Activated CD4-positive, alpha-beta T cell treated with anti-CD3 and anti-CD28 coated beads for 36 hours (primary cell): Measurements from ENCODE around the gene TTC22. TPM values are rescaled to one million over a fixed set of nuclear protein-coding genes. Genes with fewer than 3 reads are reported as not detected.

Experiments used
- ATAC-seq: fragments of 200-7000 bp; cut with Tn5 transposase; one replicate; pipeline ENCODE4 v1.10.0; 2021; ENCODE audit warnings: mild to moderate bottlenecking, moderate library complexity
- CTCF ChIA-PET: fragments of 350-600 bp; sonication (Branson Sonifier 250); formaldehyde crosslinking; loops from one replicate; lab custom pipeline; 2021; ENCODE audit warnings: antibody characterized with exemption; lab: Charles Lee
- POLR2A ChIA-PET: fragments of 350-600 bp; sonication (Branson Sonifier 250); formaldehyde crosslinking; loops from one replicate; lab custom pipeline; 2021; ENCODE audit warnings: antibody characterized with exemption, inconsistent platforms; lab: Charles Lee
- DNase-seq: peaks from one replicate; pipeline ENCODE4 v3.0.0-alpha.2; 2020
- H3K27ac Mint-ChIP-seq: one replicate; pipeline ENCODE4 v1.8.0; 2021; ENCODE audit warnings: mixed read lengths
- H3K27me3 Mint-ChIP-seq: one replicate; pipeline ENCODE4 v1.8.0; 2021; ENCODE audit warnings: mixed read lengths
- H3K36me3 Mint-ChIP-seq: one replicate; pipeline ENCODE4 v1.8.0; 2021; ENCODE audit warnings: low read depth, mixed read lengths
- H3K4me1 Mint-ChIP-seq: one replicate; pipeline ENCODE4 v1.8.0; 2021; ENCODE audit warnings: mixed read lengths
- H3K4me3 Mint-ChIP-seq: one replicate; pipeline ENCODE4 v1.8.0; 2021; ENCODE audit warnings: mild to moderate bottlenecking, moderate library complexity, mixed read lengths
- H3K9me3 Mint-ChIP-seq: one replicate; pipeline ENCODE4 v1.8.0; 2021; ENCODE audit warnings: low read depth, mixed read lengths
- intact Hi-C, 2 experiments: fragments of 100-400 bp; cut with DNase I in 1 of 2; cut with micrococcal nuclease in 1 of 2; formaldehyde crosslinking; loops; one replicate each; pipeline versions ENCODE4 v1.14.2 to v1.15.1; 2022 to 2024; cut with DNase I, micrococcal nuclease
- total RNA-seq, 2 experiments: library from RNA; stranded (reverse); gene quantifications; one replicate each; pipeline ENCODE4 v1.2.3, GENCODE V29; 2021

TTC22 gene
- total RNA-seq, 2 experiments from 2014 or later: 4.1 to 4.2 TPM

DNA sequence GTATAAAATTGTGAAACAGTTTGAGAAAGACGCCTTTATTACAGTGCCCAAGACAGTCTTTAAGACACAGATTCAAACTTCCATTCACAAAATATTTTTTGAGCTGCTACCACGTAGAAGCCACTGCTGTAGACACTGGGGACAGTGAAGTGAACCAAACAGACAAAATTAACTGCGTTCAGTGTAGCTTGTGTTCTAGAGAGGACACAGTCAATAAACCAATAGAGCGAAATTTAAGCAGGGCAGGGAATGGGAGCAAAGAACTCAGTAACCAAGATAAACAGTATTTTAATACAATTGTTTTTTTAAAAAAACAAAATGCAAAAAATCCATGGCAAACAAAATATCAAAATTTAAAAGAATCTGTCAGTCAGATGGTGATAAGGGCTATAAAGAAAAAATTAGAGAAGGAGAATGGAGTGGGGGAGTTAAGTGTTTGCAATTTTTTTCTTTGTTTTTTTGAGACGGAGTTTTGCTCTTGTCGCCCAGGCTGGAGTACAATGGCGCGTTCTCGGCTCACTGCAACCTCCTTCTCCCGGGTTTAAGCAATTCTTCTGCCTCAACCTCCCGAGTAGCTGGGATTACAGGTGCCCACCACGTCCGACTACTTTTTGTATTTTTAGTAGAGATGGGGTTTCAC lies 36.1 kb downstream of the TTC22 start:
- DNase-seq: no peak
- H3K27ac Mint-ChIP-seq: peak overlapping the region; percentile 74

DNA sequence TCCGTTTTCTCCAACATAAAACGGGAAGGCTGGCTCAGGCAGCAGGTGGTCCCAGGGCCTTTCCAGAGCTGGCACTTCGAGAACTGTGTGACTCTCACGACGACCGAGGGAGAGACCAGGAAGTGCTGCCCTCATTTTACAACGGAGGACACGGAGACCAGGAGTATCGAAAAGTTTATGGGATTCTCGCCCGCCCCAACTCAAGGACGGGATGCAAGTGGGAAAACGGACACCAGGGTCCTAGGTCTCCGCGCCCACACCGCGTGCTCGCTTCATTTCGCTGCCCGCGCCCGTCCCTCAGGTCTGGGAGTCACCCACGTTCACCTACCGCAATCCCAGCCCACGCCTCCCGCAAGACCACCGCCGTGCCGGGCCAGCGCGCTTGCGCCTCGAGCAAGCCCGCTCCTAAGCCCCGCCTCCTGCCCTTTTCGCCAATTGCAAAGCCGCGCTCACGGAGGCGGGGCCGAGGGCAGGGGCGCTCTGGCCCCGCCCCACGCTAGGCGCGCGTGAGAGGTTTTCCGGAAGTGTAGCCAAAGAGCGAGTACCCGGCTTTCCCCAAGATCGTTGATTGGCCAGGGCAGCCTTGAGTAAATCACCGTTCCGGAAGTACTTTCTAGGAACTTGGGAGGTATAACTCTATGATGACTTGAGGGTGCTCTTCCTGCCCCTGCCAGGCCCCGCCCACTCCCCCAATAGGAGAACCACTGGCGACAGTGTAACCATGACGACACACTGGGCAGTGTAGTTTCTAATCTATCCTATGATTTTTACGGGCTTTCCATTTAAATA lies 36.8 kb downstream of the TTC22 start, which contains the start of gene PARS2:
Gene PARS2, minus strand, starts transcription at position 391 of the 789 bp plus-strand sequence. CDS start 5,362 bp downstream, outside the sequence.
- H3K27ac Mint-ChIP-seq: peak within 1 kb of the TSS; percentile 91
- H3K4me3 Mint-ChIP-seq: peak within 1 kb of the TSS; percentile 89
- H3K36me3 Mint-ChIP-seq: peaks cover 2% of the 10 kb centered on the region
- ATAC-seq (peak; percentile 99), DNase-seq (peak; percentile 98)
- intact Hi-C loops: loop anchor here (1.0 to 10.0 kb wide), 11 partner anchors 35 to 926 kb away; partner anchors contain the start of genes NDC1 (in 2 of the 2), TCEANC2 (in 2 of the 2), TMEM59 (in 2 of the 2) and USP24 (in 2 of the 2)
- POLR2A ChIA-PET: interaction anchor here (1.0 kb wide), 1 partner anchor 48 kb away, joined by 3 read pairs; the partner anchor contains the start of gene TTC4
- peaks cover 13% of the 10 kb centered on the region for H3K4me1 Mint-ChIP-seq
- CTCF ChIA-PET: interaction anchor here (2.4 kb wide), 1 partner anchor 43 kb away, joined by 6 read pairs; no protein-coding TSS in a partner anchor
- H3K27me3 Mint-ChIP-seq: no peaks in the 10 kb centered on the region
- H3K9me3 Mint-ChIP-seq: no peaks in the 10 kb centered on the region

More for the DNA sequence above, 36.1 kb downstream of the TTC22 start:
- POLR2A ChIA-PET: interaction anchor here (1.0 kb wide), 1 partner anchor 49 kb away, joined by 3 read pairs; the partner anchor contains the start of gene TTC4
- H3K9me3 Mint-ChIP-seq: no peaks in the 10 kb centered on the region
- peak overlapping the region; percentile 89 for H3K4me3 Mint-ChIP-seq
- intact Hi-C loops: loop anchor here (1.0 to 10.0 kb wide), 11 partner anchors 34 to 927 kb away; partner anchors contain the start of genes NDC1 (in 2 of the 2), TCEANC2 (in 2 of the 2), TMEM59 (in 2 of the 2) and USP24 (in 2 of the 2)
- CTCF ChIA-PET: interaction anchor here (0.6 to 2.4 kb wide), 3 partner anchors 34 to 120 kb away, joined by 3 to 7 read pairs (median 6); no protein-coding TSS in a partner anchor
- ATAC-seq: peak; percentile 16
- no peaks in the 10 kb centered on the region for H3K27me3 Mint-ChIP-seq
- H3K4me1 Mint-ChIP-seq: peaks cover 13% of the 10 kb centered on the region
- H3K36me3 Mint-ChIP-seq: peaks cover 2% of the 10 kb centered on the region

DNA sequence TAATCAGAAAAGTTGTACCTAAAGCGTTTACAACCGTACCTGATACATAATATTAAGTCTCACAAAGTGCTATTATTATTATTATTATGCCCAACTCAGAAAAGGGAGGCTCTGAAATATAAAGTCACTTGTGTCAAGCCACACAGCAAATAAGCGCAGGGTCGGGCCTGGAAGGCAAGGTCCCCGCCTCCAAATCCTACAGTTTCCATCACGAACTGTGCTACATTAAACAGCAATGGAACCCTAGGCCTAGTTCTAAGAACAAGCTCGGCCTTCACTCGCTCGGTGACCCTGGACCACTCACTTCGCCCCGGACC lies 37.3 kb downstream of the TTC22 start:
- ATAC-seq: no peak

DNA sequence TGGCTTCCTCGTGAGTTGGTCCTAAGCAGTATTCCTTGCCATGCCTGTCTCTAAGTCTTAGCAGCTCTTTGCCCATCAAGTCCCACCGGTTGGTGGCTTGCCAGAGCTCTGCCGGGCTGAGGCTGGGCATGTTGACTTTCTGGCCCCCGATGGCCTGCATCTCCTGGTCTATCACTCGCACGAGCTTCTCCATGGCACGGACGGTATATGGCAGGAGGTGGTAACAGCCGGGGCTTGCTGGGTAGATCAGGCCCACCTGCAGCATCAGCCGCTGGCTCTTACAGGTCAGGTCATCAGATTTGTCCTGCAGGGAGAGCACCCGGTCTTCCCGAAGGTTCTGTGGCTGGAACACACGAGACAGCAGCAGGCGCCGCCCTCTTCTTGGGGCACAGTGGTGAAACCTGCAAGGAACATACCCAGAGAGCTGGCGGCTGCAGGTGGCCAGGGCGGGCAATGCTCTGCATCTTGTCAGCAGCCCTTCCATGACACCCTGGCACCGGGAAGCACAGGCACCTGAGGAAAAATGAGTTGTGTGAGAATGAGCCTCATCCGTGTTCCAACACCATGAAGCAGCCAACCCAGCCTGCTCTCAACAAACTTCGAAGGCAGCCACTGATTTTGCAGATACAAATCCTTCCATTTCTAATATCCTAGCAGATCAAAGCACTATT lies 42.3 kb downstream of the TTC22 start:
- CTCF ChIA-PET: interaction anchor here (1.3 kb wide), 1 partner anchor 16 kb away, joined by 4 read pairs; no protein-coding TSS in a partner anchor
- intact Hi-C loops: no loop called here
- Mint-ChIP-seq H3K36me3 (peaks cover 19% of the 10 kb centered on the region), H3K9me3 (no peaks in the 10 kb centered on the region), H3K4me1 (peaks cover 9% of the 10 kb centered on the region), H3K27me3 (no peaks in the 10 kb centered on the region), H3K27ac (no peak overlapping the region), H3K4me3 (no peak overlapping the region)
- DNase-seq (no peak), ATAC-seq (no peak)
- POLR2A ChIA-PET: no interaction called here

More for the DNA sequence above, 37.3 kb downstream of the TTC22 start:
- Mint-ChIP-seq H3K27ac (peak overlapping the region; percentile 91), H3K4me3 (peak overlapping the region; percentile 89), H3K4me1 (peaks cover 13% of the 10 kb centered on the region), H3K9me3 (no peaks in the 10 kb centered on the region), H3K27me3 (no peaks in the 10 kb centered on the region), H3K36me3 (peaks cover 5% of the 10 kb centered on the region)
- POLR2A ChIA-PET: interaction anchor here (0.6 kb wide), 1 partner anchor 93 kb away, joined by 4 read pairs; no protein-coding TSS in a partner anchor
- peak; percentile 52 for DNase-seq
- intact Hi-C loops: loop anchor here (1.0 to 10.0 kb wide), 11 partner anchors 36 to 925 kb away; partner anchors contain the start of genes NDC1 (in 2 of the 2), TCEANC2 (in 2 of the 2), TMEM59 (in 2 of the 2) and USP24 (in 2 of the 2)
- CTCF ChIA-PET: interaction anchor here (1.5 to 1.6 kb wide), 2 partner anchors 28 to 47 kb away, joined by 3 to 4 read pairs; no protein-coding TSS in a partner anchor

DNA sequence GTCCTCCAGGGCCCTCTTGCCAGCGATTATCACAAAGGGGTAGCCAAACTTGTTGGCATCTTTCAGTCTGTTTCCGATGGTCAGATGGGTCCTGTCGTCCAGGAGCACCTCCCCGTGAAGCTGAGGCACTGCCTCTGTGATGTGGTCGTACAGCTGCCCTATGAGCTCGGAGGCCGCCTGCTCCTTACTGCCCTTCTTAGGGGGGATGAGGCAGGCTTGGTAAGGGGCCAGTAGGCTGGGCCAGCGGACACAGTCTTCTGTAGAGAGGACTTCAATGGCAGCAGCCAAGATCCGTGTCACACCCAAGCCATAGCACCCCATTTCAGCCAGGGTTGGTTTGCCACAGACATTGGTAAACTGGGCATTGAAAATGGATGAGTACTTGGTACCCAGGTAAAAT lies 43.3 kb downstream of the TTC22 start:
- ATAC-seq: no peak
- ChIA-PET CTCF (interaction anchor here (1.5 kb wide), 1 partner anchor 12 kb away, joined by 3 read pairs; no protein-coding TSS in a partner anchor), POLR2A (no interaction called here)
- DNase-seq: no peak
- H3K36me3 Mint-ChIP-seq: peaks cover 17% of the 10 kb centered on the region
- H3K4me1 Mint-ChIP-seq: peaks cover 3% of the 10 kb centered on the region
- no peaks in the 10 kb centered on the region for H3K27me3 Mint-ChIP-seq
- intact Hi-C loops: no loop called here
- H3K9me3 Mint-ChIP-seq: no peaks in the 10 kb centered on the region
- no peak overlapping the region for H3K27ac Mint-ChIP-seq
- no peak overlapping the region for H3K4me3 Mint-ChIP-seq

DNA sequence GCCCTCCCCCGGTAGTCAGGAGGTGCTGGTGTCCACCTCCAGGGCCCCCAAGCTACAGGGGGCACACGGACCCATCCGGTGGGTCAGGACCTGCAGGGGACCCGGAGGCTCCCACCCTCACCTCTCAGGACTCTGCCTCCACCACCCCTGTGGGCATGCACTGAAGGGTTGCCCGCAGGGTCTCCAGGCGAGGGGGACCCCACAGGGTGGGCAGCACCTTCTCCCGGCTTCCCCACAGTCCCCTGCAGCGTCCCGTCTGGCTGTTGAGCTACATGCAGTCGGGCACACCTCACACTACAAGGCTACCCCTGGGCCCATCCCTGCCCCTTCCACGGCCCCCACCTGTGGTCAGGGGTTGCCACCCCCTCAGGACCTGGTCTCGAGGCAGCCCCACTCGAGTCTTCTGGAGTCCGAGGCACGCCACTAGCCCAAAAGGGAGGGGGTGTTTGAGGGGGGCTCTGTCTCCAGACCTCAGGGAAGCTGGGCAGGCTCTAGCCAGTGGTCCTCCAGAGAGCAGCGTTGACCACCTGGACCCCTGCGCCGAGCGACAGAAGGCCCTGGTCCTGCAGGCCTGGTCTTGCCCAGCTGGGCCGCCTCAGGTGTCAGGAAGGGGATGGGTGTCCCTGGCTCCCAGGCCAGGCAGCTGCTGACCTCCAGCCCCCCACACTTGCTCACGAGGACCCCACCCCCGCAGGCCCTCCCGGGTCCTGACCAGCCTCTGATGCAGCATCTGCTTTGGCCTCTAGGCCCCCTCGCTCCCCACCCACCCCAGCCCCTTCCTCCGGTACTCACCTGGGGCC lies 46.4 kb downstream of the TTC22 start:
- POLR2A ChIA-PET: no interaction called here
- H3K4me1 Mint-ChIP-seq: no peaks in the 10 kb centered on the region
- H3K36me3 Mint-ChIP-seq: peaks cover 17% of the 10 kb centered on the region
- no peak for ATAC-seq
- H3K27me3 Mint-ChIP-seq: no peaks in the 10 kb centered on the region
- no peak for DNase-seq
- H3K4me3 Mint-ChIP-seq: no peak overlapping the region
- CTCF ChIA-PET: no interaction called here
- no peaks in the 10 kb centered on the region for H3K9me3 Mint-ChIP-seq
- intact Hi-C loops: no loop called here
- no peak overlapping the region for H3K27ac Mint-ChIP-seq

DNA sequence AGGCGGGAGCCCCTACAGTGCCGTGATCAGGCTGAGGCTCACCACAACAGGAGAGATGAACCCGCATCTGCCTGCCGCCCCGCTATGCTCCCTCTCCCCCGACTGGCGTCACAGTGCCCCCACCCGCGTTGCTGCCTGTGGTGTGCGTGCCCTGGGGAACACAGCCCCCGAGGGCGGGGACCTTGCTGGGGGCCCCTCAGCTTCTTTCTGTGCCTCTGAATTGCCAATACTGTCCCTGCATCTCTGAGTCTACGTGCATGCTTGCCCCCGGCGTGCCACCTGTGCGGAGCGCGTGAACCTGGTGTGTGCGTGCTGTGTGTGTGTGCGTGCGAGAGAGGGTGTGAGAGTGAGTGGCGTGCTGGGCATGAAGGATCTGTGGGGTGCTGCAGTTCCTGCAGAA lies 47.1 kb downstream of the TTC22 start:
- no peaks in the 10 kb centered on the region for H3K9me3 Mint-ChIP-seq
- ChIA-PET POLR2A (no interaction called here), CTCF (no interaction called here)
- no peak overlapping the region for H3K27ac Mint-ChIP-seq
- peaks cover 15% of the 10 kb centered on the region for H3K36me3 Mint-ChIP-seq
- H3K4me1 Mint-ChIP-seq: no peaks in the 10 kb centered on the region
- no peak for ATAC-seq
- H3K4me3 Mint-ChIP-seq: no peak overlapping the region
- DNase-seq: no peak
- intact Hi-C loops: no loop called here
- H3K27me3 Mint-ChIP-seq: no peaks in the 10 kb centered on the region

DNA sequence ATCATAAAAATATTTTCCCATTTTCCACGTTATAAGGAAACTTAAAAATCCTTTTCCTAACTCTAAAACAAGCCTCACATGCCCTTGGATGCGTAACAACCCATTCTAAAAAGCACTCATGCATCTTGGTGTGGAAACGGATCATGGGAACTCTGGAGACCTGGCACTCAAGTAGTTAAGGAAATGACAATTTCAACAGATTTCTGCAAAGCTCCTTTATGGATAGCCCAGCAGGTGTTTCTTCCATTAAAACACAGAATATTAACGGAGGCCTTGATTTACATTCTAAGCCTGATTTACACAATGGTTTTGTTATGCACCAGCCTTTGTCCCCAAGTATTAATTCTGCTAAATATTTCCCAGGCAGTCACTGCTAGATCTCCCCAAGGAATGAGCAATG lies 49.7 kb downstream of the TTC22 start:
- intact Hi-C loops: no loop called here
- ChIA-PET POLR2A (no interaction called here), CTCF (interaction anchor here (0.6 to 0.9 kb wide), 4 partner anchors 27 to 262 kb away, joined by 3 read pairs; no protein-coding TSS in a partner anchor)
- no peaks in the 10 kb centered on the region for H3K27me3 Mint-ChIP-seq
- H3K27ac Mint-ChIP-seq: no peak overlapping the region
- no peaks in the 10 kb centered on the region for H3K4me1 Mint-ChIP-seq
- DNase-seq: no peak
- no peak for ATAC-seq
- H3K36me3 Mint-ChIP-seq: peaks cover 4% of the 10 kb centered on the region
- no peaks in the 10 kb centered on the region for H3K9me3 Mint-ChIP-seq
- H3K4me3 Mint-ChIP-seq: no peak overlapping the region

DNA sequence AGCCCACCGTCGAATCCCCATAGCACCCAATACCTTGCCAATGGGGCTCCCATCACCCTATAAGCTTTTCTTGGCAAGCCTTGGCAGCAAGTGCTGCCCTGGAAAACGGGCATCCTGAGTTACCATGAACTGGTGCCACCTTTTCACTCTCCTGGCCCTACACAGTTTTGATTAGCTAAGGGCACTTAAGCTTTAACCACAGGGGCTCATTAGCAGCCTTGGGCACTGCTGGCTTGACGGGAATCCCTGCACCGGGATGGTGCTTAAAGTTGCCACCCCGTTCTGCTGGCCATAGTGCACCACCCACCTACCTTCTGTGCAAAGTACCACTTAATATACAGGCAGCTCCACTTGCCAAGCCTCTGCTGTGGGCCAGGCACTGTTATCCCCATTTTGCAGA lies 50.5 kb downstream of the TTC22 start:
- ATAC-seq: no peak
- Mint-ChIP-seq H3K27ac (no peak overlapping the region), H3K36me3 (no peaks in the 10 kb centered on the region), H3K9me3 (no peaks in the 10 kb centered on the region), H3K27me3 (no peaks in the 10 kb centered on the region), H3K4me1 (no peaks in the 10 kb centered on the region), H3K4me3 (no peak overlapping the region)
- DNase-seq: no peak
- ChIA-PET POLR2A (no interaction called here), CTCF (interaction anchor here (0.9 kb wide), 1 partner anchor 26 kb away, joined by 3 read pairs; no protein-coding TSS in a partner anchor)
- intact Hi-C loops: no loop called here

DNA sequence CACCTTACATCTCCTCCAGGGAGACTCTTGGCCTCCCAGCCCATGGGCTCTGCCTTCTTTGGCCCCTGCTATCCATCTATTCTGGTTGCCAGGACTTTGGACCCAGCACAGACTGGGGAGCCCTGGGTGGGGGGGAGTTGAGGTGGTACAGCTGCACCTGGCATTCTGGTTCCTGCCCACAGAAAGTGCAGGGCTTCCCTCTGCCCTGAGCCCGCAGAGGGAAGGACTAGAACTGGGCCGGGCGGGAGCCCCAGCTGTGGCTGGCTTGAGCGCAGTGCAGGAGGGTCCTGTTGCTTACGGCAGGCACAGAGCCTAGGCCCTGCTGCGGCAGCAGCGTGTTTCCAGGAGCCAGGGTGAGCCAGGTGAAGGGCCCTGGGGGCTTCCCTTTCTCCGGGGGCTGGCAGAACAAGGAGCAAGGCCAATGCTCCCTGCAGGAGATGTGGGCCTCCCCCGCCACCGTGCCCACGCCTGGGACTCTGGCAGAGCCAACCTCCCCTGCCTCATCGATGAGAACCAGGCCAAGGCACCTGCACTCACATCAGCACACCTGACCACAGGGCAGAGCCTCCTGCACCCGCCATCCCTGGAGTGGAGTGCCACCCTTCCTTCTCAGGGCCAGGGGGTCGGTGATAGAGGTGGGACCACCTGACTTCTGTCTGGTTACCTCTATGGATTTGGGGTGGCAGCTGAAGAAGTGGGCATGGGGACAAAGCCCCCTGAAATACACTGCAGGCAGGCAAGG lies 52.9 kb downstream of the TTC22 start:
- ChIA-PET POLR2A (no interaction called here), CTCF (no interaction called here)
- no peak overlapping the region for H3K27ac Mint-ChIP-seq

More for the DNA sequence above, 52.9 kb downstream of the TTC22 start:
- H3K9me3 Mint-ChIP-seq: no peaks in the 10 kb centered on the region
- intact Hi-C loops: no loop called here
- no peak overlapping the region for H3K4me3 Mint-ChIP-seq
- ATAC-seq: no peak
- no peak for DNase-seq
- no peaks in the 10 kb centered on the region for H3K27me3 Mint-ChIP-seq
- H3K36me3 Mint-ChIP-seq: peaks cover 3% of the 10 kb centered on the region
- no peaks in the 10 kb centered on the region for H3K4me1 Mint-ChIP-seq
